HepG2 (cell line): ENCODE measurements around the gene AQP6.

Experiments
- RFX5 ChIP-seq: IDR thresholded peaks from 2 replicates; pipeline ENCODE4 v1.6.1; 2011; ENCODE audit warnings: low read depth, low read length, improper control_type of control experiment
- ZNF605 ChIP-seq: sonication (generic); formaldehyde crosslinking; IDR thresholded peaks from 2 replicates; pipeline ENCODE4 v1.8.0; 2022; ENCODE audit warnings: mild to moderate bottlenecking, missing genetic modification reagents

DNA sequence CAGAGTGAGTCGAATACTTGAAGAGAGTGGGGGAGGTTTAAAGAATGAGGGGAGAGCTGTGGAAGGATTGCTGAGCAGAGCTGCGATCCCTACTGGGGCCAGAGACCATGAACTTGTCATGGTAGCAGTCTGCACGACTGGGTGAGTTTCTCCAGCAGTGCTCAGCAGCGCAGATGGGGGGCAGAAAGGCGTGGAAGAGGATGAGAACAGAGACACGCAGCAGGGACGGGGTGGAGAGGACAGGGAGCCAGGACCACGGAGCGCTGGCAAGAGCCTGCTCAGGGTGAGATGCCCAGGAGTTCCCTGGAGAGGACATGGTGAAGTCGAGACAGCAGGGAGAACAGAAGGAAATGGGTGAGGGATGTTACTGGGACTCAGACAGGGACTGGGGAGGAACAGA is 2.1 kb upstream of the AQP6 start:
- TF ChIP-seq RFX5 (no peak), ZNF605 (CRISPR knock-in tag) (no peak)
